Keratinocyte (primary cell): ENCODE measurements around the gene ESRP2. TPM values are rescaled to one million over a fixed set of nuclear protein-coding genes. Genes with fewer than 3 reads are reported as not detected.

Experiments
- DNase-seq: peaks from one replicate; pipeline ENCODE4 v3.0.0-alpha.2; 2011; ENCODE audit warnings: low read depth, missing footprints, low spot score
- FAIRE-seq: peaks from 2 replicates; lab custom pipeline; 2011; peaks lifted over from hg19 to GRCh38; lab: Jason Lieb, UNC
- H2AFZ ChIP-seq: 2 replicates; pipeline ENCODE4 v1.6.0; 2012; ENCODE audit warnings: low read length, control low read depth, inconsistent platforms; ENCODE audit not compliant: control insufficient read depth
- H3K27ac ChIP-seq: 2 replicates; pipeline ENCODE4 v1.5.1; 2011; ENCODE audit warnings: low read length; ENCODE audit not compliant: control insufficient read depth, insufficient read depth
- H3K27me3 ChIP-seq: 3 replicates; pipeline ENCODE4 v1.6.0; 2011; ENCODE audit warnings: low read length; ENCODE audit not compliant: control insufficient read depth, insufficient read depth; ENCODE audit errors: extremely low read depth
- H3K36me3 ChIP-seq, 2 experiments: 2 replicates in 1 of 2; 3 replicates in 1 of 2; pipeline ENCODE4 v1.5.1; 2011; ENCODE audit warnings: low read length in 2 of 2, mild to moderate bottlenecking in 1 of 2; ENCODE audit not compliant: control insufficient read depth in 2 of 2, insufficient read depth in 2 of 2; ENCODE audit errors: extremely low read depth in 1 of 2
- H3K4me1 ChIP-seq: 3 replicates; pipeline ENCODE4 v1.5.1; 2011; ENCODE audit warnings: low read length; ENCODE audit not compliant: control insufficient read depth, insufficient read depth; ENCODE audit errors: extremely low read depth
- H3K4me2 ChIP-seq: 3 replicates; pipeline ENCODE4 v1.6.0; 2011; ENCODE audit warnings: low read depth, low read length; ENCODE audit not compliant: control insufficient read depth, insufficient read depth; ENCODE audit errors: extremely low read depth
- H3K4me3 ChIP-seq, 3 experiments: fragments of 200-600 bp in 1 of 3; sonication (generic) in 1 of 3; 2 replicates in 2 of 3; 3 replicates in 1 of 3; pipeline ENCODE4 v1.5.1; 2011 to 2016; ENCODE audit warnings: low read length in 3 of 3, mild to moderate bottlenecking in 3 of 3, control low read depth in 2 of 3, inconsistent platforms in 1 of 3, low read depth in 1 of 3, mixed read lengths in 1 of 3, mixed run types in 1 of 3, moderate library complexity in 1 of 3; ENCODE audit not compliant: control insufficient read depth in 2 of 3, insufficient read depth in 2 of 3; ENCODE audit errors: extremely low read depth in 1 of 3
- H3K79me2 ChIP-seq: 2 replicates; pipeline ENCODE4 v1.6.0; 2012; ENCODE audit warnings: low read length; ENCODE audit not compliant: control insufficient read depth, insufficient read depth
- H3K9ac ChIP-seq: 3 replicates; pipeline ENCODE4 v1.6.0; 2011; ENCODE audit warnings: low read length; ENCODE audit not compliant: control insufficient read depth, insufficient read depth; ENCODE audit errors: extremely low read depth
- H3K9me1 ChIP-seq: 3 replicates; pipeline ENCODE4 v1.6.0; 2011; ENCODE audit warnings: low read length; ENCODE audit not compliant: control insufficient read depth, insufficient read depth; ENCODE audit errors: extremely low read depth
- H3K9me3 ChIP-seq: 2 replicates; pipeline ENCODE4 v1.5.1; 2012; ENCODE audit warnings: low read depth, low read length; ENCODE audit not compliant: control insufficient read depth
- H4K20me1 ChIP-seq: 3 replicates; pipeline ENCODE4 v1.6.0; 2011; ENCODE audit warnings: low read length; ENCODE audit not compliant: control insufficient read depth, insufficient read depth; ENCODE audit errors: extremely low read depth
- EZH2 ChIP-seq: IDR thresholded peaks from one replicate; pipeline ENCODE4 v1.6.1; 2012; ENCODE audit warnings: inconsistent platforms, mild to moderate bottlenecking, low read length, moderate library complexity
- dilution Hi-C: fragments of 300-500 bp; cut with MboI; formaldehyde crosslinking; loops from one replicate; pipeline ENCODE4 v1.7.0; 2020; ENCODE audit warnings: low sequenced_read_pairs; ENCODE audit not compliant: extremely low pct_ligation_motif_present
- polyA plus RNA-seq, 5 experiments: library from polyadenylated mRNA; depleted of rRNA in 3 of 5; stranded (reverse) in 3 of 5; stranded (forward) in 1 of 5; unstranded in 1 of 5; fragments of >200 nt; gene quantifications; 1 replicate in 1 of 5; 2 replicates in 3 of 5; 3 replicates in 1 of 5; pipeline versions ENCODE4 v1.2.1 to v1.2.3, GENCODE V29; 2011 to 2012; ENCODE audit warnings: missing spikeins in 2 of 5, low read depth in 1 of 5, low replicate concordance in 1 of 5
- TF ChIP-seq, protein P1 (sequence below), 3 experiments: IDR thresholded peaks in 1 of 3; conservative IDR thresholded peaks in 1 of 3; optimal IDR thresholded peaks in 1 of 3; 2 replicates in 2 of 3; 3 replicates in 1 of 3; pipeline versions ENCODE3 to v1.5.1; 2011; ENCODE audit warnings: low read length in 3 of 3, mild to moderate bottlenecking in 3 of 3, moderate library complexity in 2 of 3, control low read depth in 1 of 3, inconsistent platforms in 1 of 3; ENCODE audit not compliant: insufficient read depth in 2 of 3; ENCODE audit errors: extremely low read depth in 1 of 3

The ESRP2 gene
- polyA plus RNA-seq, 1 donor (not counting 4 experiments of a cell fraction or from before 2014, with no cell fraction given), result 39.2 TPM

DNA sequence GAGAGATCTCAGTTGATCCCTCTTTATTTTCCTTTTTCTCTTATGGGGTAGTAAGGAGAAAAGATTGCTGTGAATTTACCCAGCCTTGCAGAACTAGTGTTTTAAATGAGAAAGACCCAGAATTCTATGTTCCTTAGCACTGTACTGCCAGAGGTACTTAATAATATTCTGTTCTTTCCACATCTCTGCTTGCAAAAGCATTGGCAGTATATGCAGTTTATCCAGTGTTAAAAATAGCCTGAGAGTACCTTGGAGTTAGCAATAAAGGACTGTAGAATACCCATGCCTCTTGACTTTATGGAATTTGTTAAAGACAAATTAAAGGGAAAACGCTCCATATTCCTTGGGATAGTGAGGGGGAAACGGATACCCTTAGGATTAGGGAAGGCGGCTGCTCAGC, 40.3 kb upstream of the ESRP2 start:
- no peak overlapping the region for H3K4me3 ChIP-seq
- H3K79me2 ChIP-seq, result peaks cover 22% of the 10 kb centered on the region
- no peaks in the 10 kb centered on the region for H3K27me3 ChIP-seq
- dilution Hi-C loops, result no loop called here
- no peaks in the 10 kb centered on the region for H3K9me3 ChIP-seq
- peaks cover 20% of the 10 kb centered on the region for H4K20me1 ChIP-seq
- no peak for FAIRE-seq
- peaks cover 18% of the 10 kb centered on the region for H3K9me1 ChIP-seq
- no peak overlapping the region for H3K9ac ChIP-seq
- peaks cover 42% of the 10 kb centered on the region for H3K4me1 ChIP-seq
- H2AFZ ChIP-seq, result no peak overlapping the region
- no peak overlapping the region for H3K4me2 ChIP-seq
- no peak for TF ChIP-seq EZH2
- TF ChIP-seq, protein P1, sequence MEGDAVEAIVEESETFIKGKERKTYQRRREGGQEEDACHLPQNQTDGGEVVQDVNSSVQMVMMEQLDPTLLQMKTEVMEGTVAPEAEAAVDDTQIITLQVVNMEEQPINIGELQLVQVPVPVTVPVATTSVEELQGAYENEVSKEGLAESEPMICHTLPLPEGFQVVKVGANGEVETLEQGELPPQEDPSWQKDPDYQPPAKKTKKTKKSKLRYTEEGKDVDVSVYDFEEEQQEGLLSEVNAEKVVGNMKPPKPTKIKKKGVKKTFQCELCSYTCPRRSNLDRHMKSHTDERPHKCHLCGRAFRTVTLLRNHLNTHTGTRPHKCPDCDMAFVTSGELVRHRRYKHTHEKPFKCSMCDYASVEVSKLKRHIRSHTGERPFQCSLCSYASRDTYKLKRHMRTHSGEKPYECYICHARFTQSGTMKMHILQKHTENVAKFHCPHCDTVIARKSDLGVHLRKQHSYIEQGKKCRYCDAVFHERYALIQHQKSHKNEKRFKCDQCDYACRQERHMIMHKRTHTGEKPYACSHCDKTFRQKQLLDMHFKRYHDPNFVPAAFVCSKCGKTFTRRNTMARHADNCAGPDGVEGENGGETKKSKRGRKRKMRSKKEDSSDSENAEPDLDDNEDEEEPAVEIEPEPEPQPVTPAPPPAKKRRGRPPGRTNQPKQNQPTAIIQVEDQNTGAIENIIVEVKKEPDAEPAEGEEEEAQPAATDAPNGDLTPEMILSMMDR (optimal IDR thresholded peaks at IDR 0.05 in 1 of 3, IDR thresholded peaks at IDR 0.05 in 1 of 3, conservative IDR thresholded peaks at IDR 0.05 in 1 of 3; ENCODE audit: extremely low read depth in 1 of 3, insufficient read depth in 2 of 3, low read length in 3 of 3), result no peak
- peaks cover 15 to 23% of the 10 kb centered on the region in 2 experiments for H3K36me3 ChIP-seq
- DNase-seq, result no peak
- H3K27ac ChIP-seq, result no peak overlapping the region

GRCh38 chr16:68275611-68276191, 39.8 kb upstream of the ESRP2 start:
- Histone ChIP-seq H3K4me2 (peak overlapping the region; percentile 14), H3K36me3 (peaks cover 14 to 23% of the 10 kb centered on the region in 2 experiments), H3K4me1 (peaks cover 43% of the 10 kb centered on the region), H4K20me1 (peaks cover 20% of the 10 kb centered on the region), H3K27me3 (no peaks in the 10 kb centered on the region), H3K9me1 (peaks cover 18% of the 10 kb centered on the region), H2AFZ (no peak overlapping the region), H3K27ac (no peak overlapping the region), H3K9me3 (no peaks in the 10 kb centered on the region), H3K4me3 (no peak overlapping the region), H3K79me2 (peaks cover 27% of the 10 kb centered on the region), H3K9ac (no peak overlapping the region)
- dilution Hi-C loops, result no loop called here
- FAIRE-seq (peak; percentile 66), DNase-seq (no peak)
- TF ChIP-seq, protein P1 (optimal IDR thresholded peaks at IDR 0.05 in 1 of 3, IDR thresholded peaks at IDR 0.05 in 1 of 3, conservative IDR thresholded peaks at IDR 0.05 in 1 of 3; ENCODE audit: extremely low read depth in 1 of 3, insufficient read depth in 2 of 3, low read length in 3 of 3), result no peak
- no peak for TF ChIP-seq EZH2
